HL-60/S4 treated with retinoic acid at 250 ng/mL for 4 days and 3 days (cell line): ENCODE data around the gene AOAH.

Experiments used
- in situ Hi-C: fragments of 300-500 bp; cut with MboI; formaldehyde crosslinking; loops from 2 replicates; pipeline ENCODE4 v1.7.0; 2022; ENCODE audit warnings: low sequenced_read_pairs

AOAH gene

DNA sequence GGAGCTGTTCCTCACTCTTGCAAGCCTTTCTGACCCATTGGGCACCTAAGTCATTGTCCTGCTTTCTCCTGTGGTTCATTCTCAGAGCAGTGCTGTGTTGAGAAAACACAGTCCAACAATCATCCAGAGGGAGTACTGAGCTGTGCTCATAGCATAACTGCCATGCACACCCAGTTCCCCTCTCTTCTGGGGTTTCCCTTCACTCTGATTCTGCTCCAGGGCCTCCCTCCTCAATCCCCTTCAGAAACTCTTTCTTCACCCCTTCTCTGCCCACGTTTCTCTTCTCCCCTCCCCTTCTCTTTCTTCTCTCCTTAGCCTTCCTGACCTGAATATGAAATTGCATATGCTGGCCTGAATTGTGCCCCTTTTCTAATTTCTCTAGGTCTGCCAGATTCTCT, 155.8 kb downstream of the AOAH start:
- in situ Hi-C loops = no loop called here

DNA sequence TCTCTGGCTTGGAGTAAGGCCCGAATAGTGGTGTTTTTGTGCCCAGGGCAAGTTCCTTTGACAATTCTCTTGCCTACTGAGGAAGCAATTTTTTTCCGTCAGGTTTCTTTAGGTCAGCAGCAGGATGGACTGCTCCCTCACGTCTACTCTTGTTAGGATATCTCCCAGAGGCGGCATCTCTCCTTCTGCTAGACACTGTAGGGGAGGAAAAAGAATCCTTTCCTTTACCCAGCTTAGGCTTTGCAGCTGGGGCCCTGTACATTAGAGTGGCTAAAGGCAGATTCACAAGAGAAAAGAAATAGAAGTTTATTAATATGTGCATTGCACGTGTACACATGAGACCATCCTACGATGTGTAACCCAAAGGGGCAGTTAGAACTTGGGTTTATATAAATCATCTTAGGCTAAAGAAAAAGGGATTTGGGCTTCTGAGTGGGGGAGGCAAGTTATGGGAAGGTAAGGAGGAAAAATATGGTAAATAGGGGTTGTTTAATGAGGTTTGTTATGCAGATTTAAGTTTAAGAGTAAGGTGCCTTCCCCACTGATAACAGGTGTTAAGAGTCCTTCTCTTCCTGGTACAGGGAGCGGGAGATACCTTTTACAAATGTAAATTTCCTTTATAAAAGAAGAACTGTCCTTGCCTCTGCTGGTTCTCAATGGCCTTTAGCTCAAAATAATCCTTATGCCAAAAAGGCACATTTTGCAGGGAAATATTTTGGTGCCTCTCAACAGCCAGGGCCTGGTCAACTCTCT, 156.4 kb downstream of the AOAH start:
- in situ Hi-C loops = no loop called here

DNA sequence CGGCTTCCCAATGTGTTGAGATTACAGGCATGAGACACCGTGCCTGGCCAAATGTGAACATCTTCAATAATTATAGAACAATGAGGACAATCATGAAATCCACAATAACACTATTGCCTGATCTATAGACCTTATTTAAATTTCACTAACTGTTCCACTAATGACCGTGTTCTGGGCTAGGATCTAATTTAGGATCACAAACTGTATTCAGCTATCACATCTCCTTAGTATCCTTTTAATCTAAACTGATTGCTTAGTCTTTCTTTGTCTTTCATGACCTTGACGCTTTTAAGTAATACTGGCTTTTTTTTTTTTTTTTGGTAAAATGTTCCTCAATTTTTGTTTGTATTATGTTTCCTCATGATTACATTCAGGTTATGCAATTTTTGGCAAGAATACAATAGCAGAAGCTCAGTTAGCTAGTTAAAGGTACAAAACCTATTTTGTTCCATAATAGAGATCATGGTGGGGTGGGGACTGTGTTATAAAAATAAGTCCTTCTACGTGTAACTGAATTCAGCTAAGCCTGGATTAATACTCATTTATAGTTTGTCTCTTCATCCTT, 158.4 kb downstream of the AOAH start:
- in situ Hi-C loops = no loop called here

DNA sequence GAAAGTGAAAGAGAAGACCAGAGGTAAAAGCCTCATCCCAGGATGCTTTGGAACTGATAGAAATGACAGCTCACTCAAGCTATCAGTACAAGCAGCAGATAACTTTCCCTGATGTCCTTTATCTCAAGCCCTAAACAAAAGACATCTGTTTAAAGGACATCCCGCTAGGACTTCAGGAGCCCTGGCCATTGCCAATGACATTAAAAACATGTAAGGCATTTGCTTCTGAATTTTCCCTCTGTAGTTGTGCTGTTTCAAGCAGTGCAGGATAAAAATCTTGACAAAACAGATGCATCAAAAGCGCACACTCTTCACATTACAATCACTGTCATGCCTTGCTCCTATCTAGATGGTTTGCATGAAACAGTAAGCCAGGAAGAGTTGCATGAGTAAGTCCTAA, 159.8 kb downstream of the AOAH start:
- in situ Hi-C loops = no loop called here

DNA sequence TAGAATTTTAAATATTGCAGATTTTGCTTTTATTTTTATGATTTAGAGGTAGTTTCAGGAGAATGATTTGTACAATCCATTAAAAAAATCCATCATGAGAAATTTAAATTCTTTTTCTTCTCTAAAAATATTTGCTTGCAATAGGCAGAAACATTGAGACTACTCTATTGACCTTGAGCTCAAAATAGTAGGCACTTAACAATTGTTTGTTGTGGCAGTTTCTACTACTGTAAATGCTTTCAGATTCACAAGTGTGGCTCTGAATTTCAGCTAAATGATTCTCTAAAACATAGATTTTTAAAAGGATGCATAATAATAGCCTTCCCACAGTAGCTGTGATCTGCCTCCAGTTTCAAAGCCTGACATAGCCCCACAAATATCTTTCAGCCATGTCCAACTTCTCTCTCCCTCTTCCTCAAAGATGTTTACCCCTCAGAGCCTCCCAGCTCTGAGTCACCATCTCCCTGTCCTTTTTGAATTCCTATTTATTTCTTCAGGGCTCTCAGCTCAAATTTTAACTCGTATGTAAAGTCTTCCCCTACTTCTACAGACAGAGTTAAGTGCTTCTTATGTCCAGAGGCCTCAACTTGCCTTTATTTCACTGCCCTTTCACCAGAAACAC, 160.5 kb downstream of the AOAH start:
- in situ Hi-C loops = no loop called here

DNA sequence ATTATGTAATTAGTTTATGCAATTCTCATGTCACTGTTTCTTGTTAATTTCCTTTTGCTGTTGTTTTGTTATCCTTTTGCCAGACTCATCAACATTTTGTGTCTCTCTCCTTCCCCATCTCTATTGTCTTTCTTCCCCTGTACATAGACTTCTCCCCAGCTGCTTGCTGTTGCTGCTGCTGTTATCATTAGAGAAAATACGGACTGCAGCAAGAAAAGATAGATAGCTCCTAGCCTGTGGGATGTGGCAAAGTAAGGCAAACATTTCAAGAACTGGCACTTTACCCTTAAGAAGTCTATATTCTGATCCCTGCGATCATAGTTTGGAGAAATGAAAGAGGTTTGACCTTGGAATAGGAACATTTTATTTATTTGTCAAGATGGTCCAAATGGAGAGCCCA, 162.2 kb downstream of the AOAH start:
- in situ Hi-C loops = no loop called here

DNA sequence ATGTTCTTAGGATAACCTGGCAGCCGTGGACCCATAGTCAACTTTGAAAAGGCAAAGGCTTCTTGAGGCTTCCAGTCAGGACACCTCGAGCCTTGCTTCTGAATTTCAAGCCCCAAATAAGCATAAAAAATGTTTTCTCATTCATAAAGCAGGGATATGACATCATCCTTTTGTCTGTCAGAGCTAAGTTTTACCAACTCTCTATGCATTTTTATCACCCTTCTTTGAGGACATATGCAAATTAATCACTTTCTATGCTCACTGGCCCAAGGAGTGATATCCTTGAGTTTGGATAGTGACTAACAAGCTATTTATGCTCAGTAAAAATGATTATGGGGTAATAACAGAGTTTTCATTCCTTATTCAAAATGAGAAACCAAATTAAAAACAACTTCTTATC, 175.3 kb downstream of the AOAH start:
- in situ Hi-C loops = no loop called here

DNA sequence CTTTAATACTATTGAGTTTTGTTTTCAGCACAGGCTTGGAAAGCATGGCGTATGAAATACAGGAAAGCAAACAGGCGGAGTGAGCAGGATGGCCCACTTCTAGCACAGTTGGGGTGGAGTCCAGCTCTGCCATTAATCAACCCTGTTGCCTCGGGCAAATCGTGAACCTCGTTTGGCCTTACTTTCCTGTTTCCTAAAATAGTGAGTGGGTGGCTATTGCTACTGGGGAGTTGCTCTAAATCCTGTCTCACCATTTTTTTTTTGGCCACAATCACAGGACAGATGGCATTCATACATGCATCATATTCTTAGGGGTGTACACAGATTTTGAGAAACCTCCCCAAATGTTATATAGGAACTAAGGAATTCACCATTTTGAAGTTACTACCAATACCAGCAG, 176.9 kb downstream of the AOAH start:
- in situ Hi-C loops = no loop called here

DNA sequence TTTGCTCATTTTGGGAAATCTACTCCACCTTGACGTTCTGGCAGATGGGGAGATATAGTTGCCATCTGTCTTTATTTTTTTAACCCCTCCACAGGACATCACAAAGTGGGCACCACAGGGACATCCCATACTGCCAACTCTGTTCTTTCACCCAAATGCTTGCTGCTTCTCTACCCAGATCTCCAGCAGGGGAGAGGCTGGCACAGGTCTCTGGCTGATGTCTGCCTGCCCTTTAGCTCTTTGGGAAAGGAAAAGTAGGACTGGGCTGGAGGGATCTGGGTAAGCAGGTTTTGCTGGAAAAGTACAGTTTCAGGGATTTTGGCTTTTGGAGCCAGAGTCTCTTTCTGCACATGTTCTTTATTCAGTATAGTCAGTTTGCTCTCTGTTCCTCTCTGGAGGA, 178.0 kb downstream of the AOAH start:
- in situ Hi-C loops = no loop called here

DNA sequence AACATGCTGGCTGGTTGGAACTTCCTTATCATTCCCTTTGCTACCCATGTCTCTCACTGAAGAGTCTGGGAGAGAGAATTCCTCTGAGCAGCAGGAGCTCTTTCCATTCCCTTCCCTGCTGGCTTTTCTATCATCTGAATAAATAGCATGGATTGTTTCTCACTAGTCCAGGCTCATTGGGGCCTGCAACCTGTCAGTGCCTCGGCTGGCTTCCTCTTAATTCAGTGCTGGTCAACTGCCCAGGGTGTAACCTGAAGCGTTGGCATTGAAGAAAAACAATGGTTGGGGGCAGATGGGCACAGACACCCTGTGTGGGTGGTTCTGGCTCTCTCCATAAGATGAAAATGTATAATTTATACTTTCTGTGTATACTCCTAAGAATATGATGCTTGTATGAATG, 179.0 kb downstream of the AOAH start:
- in situ Hi-C loops = no loop called here

DNA sequence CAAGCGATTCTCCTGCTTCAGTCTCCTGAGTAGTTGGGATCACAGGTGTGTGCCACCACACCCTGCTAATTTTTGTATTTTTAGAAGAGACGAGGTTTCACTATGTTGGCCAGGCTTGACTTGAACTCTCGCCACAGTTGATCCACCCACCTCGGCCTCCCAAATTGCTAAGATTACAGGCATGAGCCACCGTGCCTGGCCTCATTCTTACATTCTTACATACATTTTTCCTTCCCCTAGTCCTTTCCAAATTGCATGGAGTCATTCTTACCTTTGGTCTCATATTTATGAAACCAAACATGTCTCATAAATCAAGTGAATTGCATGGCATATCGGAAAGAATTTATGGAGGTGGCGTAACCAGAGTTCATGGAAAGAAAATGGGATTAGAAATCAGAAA, 186.2 kb downstream of the AOAH start:
- in situ Hi-C loops = no loop called here

DNA sequence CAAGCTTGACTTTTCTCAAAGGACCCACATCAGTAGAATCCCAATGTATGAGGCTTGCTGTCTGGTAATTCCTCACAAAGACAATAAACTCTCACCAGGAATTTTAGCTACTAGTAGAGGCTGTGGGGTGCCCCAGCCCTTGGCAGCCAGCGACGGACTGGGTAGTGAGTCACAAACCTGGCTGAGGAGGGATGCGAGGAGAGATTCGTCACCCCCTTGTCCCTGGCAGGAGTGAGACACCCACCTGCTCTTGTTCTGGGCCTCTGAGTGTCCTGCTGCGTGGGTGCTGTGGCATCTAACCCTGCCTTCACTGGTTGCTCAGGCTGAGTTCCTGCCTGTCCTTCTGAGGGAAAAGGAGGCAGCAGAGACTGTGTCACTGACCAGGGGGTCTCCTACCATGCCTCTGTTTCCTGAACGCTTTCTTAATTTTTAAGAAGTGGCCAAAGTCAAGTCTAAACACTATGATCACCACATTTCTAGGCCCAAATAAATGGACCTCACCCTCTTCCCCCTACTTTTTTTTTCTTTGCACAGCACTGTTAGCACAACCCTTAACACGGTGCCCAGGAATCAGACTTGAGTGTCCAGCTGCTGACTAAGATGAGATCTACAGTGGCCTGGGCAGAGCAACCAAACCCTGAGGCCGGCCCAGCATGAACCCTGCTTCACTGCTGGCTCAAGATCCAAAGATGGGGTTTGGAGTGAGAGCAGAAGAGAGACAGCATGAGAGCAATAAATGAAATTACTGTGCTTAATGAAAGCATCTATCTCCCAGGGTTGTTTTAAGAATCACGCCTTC, 188.2 kb downstream of the AOAH start:
- in situ Hi-C loops = no loop called here

DNA sequence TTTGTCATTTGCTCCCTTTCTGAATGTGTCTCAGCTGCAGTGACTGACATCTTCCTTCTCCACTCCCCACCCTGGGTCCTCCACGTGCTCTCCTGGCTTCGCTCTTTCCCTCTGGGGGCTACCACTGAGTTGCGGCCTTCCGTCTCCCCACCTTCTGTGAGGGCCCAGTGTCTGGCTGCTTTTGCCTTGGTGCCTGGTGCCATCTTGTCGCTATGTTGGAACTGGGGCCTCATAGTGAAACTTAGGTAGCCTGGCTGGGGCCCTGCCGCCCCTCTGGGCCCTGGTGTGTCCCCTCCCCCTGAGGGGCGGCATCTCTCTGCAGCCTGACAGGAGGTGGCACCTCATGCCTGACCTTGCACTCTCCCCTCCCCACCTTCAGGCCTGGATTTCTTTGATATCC, 190.6 kb downstream of the AOAH start:
- in situ Hi-C loops = no loop called here

DNA sequence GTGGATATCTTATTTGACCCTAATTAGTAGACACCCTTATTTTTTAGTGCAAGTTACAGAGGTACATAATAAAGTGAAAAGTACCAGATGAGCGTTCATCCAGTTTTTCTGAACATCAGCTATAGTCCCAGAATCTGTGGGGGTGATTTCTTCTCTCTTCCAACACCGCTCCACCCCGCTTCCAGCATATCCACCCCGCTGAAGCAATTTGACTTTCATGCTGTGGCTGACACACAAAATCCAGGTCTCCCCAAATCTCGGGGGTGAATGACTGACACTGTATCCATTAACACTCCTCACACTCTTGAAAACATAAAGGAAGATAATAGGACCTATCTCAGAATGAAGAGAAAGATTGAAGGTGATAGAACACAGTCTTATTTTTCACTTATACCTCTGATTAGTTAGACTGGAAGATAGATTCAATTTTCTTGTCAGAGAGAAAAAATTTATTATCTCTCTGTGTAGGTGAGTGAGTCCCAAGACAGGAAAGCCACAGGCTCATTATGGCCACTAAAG, 191.3 kb downstream of the AOAH start:
- in situ Hi-C loops = no loop called here

DNA sequence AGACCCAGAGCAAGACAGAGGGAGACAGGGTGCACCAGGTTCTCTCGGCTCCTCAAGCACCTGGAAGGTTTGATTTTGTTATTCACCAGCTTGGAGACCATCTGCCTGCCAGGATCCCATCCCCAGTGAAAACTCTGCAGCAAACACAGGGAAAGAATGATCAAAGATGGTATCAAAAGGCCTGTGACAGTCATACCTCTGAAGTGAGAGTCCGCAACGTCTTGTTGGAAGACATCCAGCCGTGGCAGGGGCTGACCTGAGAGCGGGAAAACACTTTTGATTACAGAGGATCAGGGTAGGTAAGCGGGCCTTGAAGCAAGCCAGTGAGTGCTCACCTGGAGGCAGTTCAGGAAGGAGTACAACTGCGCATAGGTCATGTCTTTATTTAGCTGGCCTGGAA, 192.3 kb downstream of the AOAH start:
- in situ Hi-C loops = no loop called here

DNA sequence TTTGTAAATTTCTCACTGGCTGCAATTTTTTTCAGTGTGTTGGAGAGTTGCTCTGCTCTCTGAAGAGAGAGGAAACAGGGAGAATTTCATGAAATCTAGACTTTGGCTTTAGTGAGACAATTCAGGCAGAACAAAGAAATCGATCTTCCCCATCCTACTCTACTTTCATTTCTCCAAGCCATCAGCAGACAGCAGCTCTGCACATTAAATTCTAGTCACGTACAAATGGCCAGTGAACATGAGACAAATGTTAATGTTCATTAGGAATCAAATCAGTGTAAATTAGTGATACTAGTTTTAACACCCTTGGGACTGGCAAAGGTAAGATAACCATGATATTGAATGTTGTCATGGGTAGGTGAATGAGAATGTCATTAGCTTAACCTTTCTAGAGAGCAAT, 193.8 kb downstream of the AOAH start:
- in situ Hi-C loops = no loop called here

DNA sequence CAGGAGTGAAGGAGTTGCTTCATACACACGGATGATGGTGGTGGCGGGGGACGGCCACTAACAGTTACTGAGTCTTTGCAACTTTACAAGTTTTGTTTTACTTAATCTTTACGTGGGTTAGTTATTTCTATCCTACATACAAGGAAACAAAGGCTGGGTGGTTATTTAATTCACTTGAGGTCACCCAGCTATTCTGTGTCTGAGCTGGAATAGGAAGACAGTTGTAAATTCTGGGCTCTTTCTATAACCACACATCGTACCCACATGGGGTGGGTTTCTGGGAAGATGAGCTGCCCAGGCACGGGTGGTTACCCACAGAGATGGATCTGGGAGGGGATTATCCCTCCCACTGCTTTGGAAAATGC, 196.8 kb downstream of the AOAH start:
- in situ Hi-C loops = no loop called here

DNA sequence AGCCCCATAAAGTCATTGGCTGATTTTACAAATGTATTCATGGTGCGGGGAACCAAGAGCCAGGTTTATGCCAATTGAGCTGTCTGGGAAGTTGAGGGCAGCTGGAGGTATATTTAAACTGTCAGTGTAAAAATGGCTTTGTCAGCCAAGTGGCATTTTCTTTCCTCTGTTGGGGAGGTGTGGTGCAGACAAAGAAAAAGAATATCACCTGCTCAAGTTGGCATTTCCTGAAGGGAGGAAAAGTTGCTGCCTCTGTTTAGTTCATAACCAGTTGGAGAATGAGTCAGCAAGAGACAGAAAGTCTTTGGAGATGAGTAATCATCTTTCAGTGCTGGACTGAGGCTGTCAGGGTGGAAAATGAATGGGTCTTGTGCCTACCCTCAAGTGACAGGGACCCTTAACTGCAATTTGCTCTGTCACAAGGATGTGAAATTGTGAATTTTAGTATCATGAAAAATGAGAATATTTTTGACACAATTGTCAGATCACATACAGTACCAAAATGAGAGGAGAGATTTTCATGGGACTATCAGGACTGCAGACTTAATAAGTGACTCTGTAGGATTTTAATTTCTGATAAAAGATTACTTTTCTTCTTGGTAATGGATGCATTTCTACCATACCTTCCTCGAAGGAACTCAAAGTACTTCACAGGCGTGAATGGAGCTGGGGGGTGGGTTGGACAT, 197.3 kb downstream of the AOAH start:
- in situ Hi-C loops = no loop called here

DNA sequence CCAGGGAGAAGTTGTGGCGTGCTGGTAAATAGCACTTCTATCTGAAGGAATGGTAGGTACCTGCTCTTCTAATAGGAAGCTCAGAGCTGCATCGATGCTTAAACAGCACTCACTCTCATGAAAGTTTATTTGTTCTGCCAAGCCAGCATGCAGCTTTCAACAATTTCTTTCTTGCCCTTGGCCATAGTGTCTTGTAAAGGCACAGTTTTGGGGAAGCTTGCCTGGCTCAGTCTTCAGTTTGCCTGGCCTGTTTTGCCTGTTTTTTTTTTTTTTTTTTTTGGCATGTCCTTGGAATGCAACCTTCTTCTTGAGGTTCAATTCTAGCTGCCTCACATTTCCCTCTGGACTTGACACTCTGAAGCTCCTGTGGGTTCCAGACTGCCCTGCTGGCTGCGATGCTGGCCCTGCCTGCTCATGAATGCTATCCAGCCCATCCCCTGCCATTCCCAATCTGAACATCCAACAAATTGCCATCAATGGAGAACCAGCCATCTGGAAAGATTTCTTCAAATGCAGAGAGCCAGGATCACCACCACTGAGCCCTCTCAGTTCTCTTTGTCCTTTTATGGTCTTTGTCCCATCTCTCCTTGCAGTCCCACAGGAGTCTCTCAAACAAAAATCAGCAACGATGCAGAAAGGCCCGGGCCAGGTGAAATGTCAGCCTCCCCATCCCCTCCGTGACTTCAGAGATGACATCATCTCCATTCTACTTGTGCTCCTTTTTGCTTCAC, 200.8 kb downstream of the AOAH start:
- in situ Hi-C loops = no loop called here

DNA sequence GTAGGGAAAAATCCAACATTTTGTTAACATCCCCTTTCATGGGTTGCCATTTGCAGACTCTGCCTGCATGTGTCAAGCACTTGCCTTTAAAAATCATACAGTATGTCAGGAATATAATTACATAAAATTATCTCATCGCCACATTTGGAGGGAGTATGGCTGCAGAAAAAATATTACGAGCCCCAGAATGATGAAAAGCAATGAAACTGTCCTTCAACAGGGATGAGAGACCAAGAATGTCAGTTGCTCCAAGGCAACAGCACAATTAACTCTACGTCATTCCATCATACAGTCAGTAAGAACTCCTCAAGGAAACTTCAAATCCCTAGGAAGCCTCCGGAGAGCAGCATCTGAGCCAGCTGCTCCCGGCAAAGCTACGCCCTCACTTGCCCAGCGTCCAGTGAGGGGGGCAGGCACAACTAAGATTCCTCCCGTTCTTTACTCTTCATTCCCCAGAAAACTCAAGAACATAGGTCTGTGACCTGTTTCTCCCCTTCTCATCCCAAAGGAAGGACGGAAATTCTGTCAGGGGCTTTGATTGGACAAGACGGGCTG, 201.8 kb downstream of the AOAH start:
- in situ Hi-C loops = no loop called here
